ENCODE results near the gene WDR55.

- TF ChIP-seq POLR2AphosphoS5 (IDR thresholded peaks at IDR 0.05), result no peak
- no peak for TF ChIP-seq CTCF (IDR thresholded peaks at IDR 0.05)
Observed at GRCh38 chr5:140671472-140672125, 6.9 kb downstream of the WDR55 start.
